CMK (cell line): ENCODE measurements around the gene SAMD8.
"Not testable (repeated sequence)": the region's sequence is repeated elsewhere in the genome, so short reads cannot be mapped to it uniquely, and the experiment has no call there.

Source experiments
- DNase-seq: peaks from one replicate; pipeline ENCODE4 v3.0.0-alpha.2; 2010; ENCODE audit warnings: low read depth

SAMD8 gene

DNA sequence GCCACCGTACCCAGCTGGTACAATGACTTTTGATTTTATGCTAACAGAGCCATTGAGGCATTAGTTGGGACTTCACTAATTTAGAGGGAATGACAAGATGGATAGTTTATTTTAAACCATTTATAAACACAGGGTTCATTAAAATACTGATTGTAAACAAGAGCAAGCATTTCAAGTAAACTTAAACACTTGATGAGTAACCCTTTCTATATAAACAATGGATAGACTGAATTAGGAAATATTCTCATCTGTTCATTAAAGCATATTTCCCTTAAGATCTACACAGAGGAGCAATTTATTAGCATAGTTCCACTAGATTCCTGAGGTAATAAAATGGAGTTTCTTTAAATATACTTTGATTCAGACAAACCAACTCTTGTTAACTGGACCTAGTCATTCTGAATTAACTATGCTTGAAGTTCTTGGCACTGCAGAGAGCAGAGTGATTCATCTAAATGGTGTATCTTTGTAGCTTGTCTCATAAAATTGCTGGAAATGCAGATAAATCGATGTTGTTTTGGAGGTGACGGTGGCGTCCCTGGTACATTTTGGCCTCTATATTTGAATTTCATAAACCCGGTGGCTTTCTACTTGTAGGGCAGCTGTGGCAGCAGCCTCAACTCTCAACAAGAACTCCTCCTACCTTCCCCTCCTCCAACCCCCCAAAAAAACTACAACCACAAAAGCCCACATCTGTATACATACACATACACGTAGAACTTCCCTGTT is 83.7 kb downstream of the SAMD8 start:
- no peak for DNase-seq

DNA sequence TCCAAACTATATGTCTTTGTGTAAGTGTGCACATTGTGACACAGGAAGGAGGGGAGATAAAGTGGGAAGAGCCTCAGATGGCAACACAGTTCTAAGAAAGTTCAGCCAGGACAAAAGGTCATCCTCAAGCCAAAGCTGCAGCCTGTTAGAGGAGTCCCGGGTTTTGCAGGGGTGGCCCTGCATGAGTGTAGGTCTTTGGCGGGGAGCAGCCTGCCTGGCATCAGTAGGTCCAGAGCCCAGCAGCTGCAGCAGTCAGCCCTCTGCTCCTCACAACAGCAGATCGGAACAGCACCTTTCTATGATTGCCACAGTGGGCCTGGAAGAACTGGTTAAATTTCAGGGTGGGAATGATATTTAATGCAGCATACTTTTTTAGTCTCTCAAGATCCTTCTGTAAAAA is 85.6 kb downstream of the SAMD8 start:
- no peak for DNase-seq

DNA sequence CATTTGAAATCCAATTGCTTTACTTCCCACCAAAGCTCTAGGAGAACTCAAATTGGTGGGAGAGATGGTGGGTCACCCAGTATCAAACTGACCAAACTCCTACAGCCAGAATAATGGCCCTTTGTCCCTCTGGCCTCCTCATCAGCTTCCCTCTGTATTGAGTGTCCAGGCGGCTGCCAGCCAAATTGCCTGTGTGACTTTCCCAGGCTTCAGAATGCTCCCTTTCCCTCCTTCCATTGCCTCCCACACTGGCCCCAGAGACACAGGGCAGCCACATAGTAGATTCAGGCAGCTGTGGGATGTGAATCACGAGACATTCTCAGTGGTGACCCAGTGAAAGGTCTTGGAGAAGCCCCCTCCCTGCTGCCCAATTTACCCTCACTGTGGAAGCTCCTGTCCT is 86.5 kb downstream of the SAMD8 start:
- no peak for DNase-seq

DNA sequence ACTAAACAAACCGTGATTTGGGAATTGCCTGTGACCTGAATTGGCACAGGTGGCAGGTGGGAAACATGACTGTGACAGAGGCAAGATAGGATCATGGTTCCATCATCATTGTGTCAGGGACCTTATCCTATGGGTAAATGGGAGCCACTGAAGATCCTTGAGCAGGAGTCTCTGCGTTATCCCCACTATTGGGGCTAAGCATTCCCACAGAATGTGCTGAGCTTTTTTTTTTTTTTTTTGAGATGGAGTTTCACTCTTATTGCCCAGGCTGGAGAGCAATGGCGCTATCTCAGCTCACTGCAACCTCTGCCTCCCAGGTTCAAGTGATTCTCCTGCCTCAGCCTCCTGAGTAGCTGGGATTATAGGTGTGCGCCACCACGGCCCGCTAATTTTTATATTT is 88.5 kb downstream of the SAMD8 start:
- not testable (repeated sequence) for DNase-seq

DNA sequence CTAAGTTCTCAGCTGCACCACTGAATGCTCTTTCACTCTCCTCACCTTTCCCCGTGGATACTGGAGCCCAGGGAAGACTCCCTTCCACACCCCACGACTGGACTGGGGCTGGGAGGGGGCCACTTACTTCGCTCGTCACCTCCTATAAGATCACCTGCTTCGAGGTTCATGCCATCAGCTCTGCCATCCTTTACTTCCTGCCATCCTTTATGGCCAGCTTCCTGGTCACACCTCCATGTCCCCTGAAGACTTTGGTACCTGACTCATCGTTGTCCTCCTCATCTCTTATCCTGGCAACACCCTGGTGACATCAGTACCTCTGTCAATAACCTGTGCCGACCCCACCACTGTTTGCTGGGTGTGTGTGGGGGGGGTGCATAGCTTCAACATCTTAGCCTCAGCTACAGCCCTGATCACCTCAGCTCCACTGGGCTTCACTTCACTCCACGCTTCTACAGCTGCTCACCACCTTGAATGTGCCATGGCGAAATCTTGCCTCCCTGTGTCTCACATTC is 90.4 kb downstream of the SAMD8 start:
- DNase-seq = no peak

DNA sequence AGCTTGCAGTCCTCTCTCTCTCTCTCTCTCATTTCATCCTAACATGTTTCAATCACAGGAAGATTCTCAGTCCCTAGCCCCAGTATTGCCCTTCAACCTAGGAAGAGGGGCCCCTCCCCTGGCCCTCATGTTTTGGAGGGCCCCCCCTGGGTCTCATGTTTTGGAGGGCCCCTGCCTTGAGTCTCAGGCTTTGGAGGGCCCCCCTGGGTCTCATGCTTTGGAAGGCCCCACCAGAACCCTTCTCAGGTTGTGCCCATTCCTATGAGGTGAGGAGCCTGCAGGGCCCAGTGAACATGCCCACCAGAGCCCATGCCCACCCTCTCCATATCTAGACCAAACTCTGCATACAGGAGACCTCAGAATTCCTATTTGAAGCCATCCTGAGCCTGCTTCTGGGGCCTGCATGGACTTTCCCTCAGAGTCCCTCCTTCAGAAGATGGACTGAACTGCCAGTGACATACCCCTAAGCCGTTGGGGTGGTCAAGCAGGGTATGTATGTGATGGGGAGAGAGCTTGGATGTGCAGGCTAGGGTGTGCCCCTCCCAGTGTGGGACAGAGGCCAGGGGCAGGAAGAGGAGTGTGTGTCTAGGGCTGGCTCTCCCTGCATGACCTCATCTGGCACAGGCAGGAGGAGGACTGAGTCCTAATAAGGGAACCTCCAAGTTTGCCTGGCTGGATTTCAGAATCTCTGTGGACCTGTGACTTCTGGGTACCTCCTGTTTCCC is 91.0 kb downstream of the SAMD8 start:
- DNase-seq = no peak

DNA sequence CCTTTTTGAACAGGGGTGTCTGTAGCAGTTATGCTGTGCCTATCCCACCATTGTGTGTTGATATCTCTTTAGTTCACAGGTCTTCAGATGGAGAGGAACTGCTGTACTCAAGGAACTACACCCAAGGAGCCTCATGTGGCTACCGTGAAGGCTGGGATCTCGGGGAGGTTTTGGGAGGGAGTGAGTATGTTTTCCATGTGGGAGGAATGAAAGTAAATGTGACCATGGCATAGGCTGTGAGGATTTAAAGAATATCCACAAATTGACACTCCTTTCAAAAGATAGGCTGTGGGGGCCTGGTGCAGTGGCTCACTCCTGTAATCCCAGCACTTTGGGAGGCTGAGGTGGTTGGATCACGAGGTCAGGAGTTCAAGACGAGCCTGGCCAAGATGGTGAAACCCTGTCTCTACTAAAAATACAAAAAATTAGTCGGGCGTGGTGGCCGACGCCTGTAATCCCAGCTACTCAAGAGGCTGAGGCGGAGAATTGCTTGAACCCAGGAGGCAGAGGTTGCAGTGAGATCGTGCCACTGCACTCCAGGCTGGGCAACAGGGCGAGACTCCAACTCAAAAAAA is 91.7 kb downstream of the SAMD8 start:
- not testable (repeated sequence) for DNase-seq

DNA sequence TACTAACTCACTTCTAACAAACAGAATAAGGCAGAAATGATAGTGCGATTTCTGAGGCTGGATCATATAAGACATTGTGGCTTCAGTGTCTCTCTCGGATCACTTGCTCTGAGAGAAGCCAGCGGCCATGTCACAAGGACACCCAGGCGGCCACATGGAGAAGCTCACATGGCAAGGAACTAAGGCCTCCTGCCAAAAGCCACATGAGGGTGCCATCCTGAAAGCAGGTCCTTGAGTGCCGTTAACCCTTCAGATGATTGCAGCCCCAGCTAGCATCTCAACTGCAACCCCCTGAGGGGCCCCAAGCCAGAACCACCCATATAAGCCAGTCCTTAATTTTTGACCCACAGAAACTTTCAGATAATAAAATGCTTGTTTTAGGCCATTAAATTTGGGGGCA is 92.3 kb downstream of the SAMD8 start:
- DNase-seq = no peak

DNA sequence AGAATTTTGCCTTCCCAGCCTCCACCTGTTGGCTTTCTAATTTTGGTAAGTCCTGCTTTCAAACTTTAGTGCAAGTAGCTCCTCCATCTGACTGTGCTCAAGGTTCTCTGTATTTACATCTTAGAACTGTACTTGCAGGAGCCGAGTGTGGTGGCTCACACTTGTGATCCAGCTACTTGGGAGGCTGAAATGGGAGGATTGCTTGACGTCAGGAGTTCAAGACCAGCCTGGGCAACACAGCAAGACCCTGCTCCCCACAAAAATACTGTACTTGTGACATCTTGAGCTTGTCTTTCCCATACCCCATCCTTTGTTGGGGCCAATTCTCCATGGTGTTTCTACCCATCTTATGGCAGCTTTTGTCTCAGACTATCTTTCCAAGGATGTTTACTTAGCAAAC is 94.5 kb downstream of the SAMD8 start:
- DNase-seq = no peak

DNA sequence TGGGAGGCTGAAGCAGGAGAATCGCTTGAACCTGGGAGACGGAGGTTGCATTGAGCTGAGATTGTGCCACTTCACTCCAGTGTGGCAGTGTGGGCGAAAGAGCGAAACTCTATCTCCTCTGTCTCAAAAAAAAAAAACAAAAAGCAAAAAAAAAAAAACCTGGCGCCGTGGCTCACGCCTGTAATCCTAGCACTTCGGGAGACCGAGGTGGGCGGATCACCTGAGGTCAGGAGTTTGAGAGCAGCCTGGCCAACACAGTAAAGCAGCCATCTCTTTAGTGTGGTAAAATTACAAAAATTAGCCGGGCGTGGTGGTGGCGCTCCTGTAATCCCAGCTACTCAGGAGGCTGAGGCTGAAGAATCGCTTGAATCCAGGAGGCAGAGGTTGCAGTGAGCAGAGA is 95.2 kb downstream of the SAMD8 start:
- DNase-seq = not testable (repeated sequence)

DNA sequence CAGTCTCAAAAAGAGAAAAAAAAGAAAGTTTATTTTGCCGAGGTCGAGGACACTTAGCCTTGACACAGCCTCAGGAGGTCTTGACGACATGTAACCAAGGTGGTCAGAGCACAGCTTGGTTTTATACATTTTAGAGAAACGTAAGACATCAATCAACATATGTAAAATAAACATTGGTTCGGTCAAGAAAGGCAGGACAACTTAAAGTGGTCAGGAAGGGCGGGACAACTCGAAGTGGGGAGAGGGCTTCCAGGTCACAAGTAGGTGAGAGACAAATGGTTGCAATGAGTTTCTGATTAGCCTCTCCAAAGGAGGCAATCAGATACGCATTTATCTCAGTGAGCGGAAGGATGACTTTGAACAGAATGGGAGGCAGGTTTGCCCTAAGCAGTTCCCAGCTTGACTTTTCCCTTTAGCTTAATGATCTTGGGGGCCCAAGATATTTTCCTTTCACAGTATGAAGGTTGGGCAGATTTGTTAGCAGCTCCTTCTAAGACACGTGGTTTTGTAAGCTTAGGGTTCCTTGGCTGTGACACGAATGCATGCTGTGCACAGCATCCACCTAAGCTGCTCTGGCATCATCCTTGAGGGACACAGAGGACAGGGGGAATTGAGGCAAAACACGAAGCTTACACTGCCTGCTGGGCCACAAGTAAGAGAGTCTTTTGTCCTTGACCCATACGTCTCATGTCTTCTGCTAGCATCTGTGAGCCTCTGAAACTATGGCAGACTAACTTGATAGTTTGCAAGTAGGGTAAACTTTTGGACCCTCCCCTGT is 95.8 kb downstream of the SAMD8 start:
- no peak for DNase-seq

DNA sequence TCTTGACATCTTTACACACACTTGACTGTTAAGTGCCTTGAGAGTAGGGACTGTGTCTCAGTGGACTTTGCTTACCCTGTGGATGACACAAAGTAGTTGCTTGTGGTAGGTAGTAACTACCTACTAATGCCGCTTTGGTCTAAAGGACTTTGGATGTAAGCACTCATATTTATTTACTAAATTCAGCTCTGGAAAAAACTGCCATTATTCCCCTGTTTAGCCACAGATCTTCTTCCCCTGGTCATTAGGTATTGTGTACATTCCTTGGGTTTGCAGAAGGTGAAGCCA is 96.3 kb downstream of the SAMD8 start:
- DNase-seq = no peak

DNA sequence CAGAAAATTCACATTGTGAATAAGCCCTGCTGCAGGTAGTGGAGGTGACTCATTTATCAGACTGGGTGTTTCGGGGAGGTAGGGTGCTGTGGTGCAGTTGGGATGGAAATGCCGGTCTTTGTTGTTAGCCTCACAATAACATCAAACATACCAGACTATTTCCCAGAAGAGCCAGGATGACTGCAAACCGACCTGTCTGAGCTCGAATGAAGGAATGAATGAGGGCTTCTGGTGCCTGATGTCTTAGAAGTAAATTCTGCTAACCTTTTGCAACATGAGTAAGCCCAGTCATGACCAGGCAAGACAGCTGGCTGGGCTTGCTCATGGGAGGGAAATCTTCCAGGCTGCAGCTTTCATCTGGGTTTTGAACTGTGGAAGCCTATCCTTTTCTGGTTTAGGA is 96.7 kb downstream of the SAMD8 start:
- no peak for DNase-seq

DNA sequence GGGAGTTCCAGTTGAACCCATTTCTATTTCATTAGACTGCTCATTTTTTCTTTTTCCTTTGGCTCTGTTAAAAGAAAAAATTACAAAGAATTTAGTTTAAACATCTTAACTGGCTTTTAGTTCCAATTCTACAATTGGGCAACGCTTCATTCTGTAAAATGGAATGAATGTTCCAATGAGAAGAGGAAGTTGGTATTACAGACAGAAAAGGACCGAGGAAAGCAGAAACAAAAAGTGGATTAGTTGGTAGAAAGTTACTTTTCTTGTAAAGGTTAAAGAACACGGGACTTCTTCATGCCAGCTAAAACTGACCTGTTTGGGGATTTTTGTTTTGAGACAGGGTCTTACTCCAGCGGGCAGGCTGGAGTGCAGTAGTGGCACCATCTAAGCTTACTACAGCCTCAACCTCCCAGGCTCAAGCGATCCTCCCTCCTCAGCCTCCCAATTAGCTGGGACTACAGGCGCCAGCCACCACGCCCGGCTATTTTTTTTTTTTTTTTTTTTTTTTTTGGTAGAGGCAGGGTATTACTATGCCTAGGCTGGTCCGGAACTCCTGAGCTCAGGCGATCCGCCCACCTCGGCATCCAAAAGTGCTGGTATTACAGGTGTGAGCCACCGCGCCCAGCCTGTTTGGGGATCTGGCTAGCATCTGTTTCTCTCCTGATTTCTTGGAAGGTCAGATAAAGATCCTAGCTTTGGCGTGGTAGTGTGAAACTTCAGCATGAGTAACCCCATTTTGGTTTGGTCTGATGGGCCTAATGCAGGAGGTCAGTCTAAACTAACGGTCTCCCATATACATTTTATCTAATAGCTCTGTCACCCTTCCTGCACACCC is 97.8 kb downstream of the SAMD8 start:
- DNase-seq = no peak

DNA sequence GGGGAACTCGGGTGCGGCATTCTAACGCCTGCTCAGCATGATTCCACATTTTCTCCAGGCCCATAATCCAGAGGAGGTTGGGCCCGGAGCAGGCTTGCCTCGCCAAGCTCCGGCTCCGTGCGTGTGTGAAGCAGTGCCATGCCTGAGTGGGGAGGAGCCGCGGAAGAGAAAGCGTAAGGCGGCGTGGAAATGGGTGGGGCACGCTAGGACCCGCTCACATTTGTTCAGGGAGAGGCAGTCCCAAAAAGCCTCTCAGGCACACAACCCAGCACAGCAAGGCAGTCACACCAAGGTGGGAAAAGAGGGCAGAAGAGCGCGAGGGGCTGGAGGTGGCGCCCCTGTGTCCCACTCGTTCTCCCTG is 98.4 kb downstream of the SAMD8 start:
- DNase-seq = peak; percentile 75

DNA sequence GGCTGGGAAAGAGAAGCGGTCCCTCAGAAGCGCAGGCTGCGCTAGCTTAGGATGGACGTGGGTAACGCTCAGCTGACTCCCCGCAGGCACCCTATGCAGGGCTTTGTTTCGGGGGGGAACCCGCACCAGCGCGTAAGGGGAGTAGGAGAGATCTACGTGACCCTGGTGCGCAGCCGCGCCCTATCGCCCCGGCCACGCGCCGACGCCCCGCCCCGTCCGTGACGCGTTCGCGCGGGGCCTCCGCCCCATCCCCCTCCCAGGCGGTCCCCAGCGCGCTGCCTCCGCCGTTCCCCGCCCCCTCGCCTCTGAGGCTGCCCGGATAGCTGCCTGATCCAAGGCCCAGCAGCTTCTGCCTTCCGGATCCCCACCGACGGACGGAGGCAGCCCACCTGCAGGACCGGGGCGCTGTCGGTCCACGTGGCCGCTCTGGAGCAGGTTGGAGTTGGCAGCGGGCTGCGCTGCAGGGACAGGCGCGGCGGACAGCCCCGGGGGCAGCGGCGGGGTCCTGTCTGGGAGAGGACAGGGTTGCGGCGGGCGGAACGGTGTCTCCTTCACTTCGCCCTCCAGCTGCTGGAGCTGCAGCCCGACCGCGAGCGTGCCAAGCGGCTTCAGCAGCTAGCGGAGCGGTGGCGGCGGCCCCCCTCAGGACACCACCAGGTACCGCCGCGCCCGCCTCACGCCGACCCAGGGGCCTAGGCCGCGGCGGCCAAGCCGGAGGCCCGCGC is 99.0 kb downstream of the SAMD8 start, which contains the start of gene VDAC2:
VDAC2 (plus strand) TSS at position 515 of the 725 bp plus-strand sequence. CDS start 363 bp downstream, outside the sequence.
- DNase-seq = peak; percentile 80

DNA sequence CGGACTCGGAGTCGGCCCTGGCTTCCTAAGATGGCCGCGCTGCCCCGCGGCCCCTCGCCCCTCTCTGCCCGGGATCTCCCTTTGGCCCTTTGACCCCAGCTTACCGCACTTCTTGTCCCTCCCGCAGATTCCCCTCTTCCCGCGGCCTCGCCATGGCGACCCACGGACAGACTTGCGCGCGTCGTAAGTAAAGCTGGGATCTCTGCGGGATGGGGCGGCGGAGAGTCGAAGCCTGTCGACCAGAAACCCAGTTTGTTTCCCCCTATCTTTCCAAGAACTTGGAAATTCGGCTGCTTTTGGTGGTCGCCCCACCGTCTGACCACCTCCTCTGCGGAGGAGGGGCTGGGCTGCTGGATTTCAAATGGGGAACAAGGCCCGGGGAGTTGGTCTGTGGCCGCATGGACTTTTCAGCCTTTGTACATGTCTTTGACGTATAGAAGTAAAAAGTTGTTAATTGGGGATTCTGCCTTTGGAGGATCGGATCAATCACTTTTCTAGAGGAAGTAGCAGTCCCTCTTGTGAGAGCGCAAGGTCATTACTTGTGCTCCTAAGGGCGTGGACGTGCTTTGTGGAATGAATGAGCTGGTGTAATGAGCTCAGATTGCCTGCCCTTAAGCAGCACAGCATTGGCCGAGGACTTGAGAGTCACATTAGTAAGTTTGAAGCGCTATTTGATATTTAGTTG is 99.7 kb downstream of the SAMD8 start:
- DNase-seq = peak; percentile 32

DNA sequence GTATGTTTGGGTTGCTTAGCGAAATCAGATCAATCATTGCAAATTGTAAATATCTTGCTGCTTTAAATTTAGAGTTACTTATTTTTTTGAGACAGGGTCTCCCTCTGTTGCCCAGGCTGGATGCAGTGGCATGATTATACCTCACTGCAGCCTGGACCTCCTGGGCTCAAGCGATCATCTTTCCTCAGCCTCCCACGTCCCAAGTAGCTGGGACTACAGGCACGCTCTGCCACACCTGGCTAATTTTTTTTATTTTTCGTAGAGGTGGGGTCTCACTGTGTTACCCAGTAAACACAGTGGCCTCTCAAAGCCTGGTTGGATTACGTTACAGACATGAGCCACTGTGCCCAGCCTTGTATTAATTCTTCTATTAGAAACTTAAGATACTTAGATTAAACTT is 100.9 kb downstream of the SAMD8 start:
- no peak for DNase-seq

DNA sequence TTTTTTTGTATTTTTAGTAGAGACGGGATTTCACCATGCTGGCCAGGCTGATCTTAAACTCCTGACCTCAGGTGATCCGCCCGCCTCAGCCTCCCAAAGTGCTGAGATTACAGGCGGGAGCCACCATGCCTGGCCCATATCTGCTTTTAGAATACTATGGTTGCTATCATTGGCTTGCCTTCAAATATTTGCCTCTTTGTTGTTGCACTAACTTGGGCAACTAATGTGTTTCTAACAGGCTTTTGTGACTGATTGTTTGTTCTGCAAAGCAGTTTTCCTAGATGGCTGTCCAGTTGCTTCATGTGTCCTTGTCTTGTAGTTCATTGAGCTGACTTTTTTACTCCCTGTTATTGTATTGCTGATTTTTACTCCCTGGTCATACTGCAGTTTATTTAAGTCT is 108.8 kb downstream of the SAMD8 start:
- DNase-seq = no peak

DNA sequence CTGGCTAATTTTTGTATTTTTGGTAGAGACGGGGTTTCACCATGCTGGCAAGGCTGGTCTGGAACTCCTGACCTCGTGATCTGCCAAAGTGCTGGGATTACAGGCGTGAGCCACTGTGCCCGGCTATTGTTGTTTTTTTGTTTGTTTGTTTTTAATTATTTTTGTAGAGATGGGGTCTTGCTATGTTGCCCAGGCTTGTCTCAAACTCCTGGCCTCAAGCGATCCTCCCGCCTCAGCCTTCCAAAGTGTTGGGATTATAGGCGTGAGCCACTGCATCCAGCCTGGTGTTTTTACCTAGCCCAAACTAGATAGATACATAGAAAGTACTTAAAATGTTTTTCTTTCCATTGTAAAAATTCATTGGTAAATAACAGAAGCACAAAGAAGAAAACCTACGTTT is 110.0 kb downstream of the SAMD8 start:
- DNase-seq = not testable (repeated sequence)
